Right kidney (tissue), 1 donor: Measurements from ENCODE around the gene TMOD3.

ENCODE experiments used
- DNase-seq: peaks from one replicate; pipeline ENCODE4 v3.0.0-alpha.2; 2016

The TMOD3 gene

GRCh38 chr15:51908316-51908715 is 78.9 kb downstream of the TMOD3 start:
- DNase-seq = no peak

DNA sequence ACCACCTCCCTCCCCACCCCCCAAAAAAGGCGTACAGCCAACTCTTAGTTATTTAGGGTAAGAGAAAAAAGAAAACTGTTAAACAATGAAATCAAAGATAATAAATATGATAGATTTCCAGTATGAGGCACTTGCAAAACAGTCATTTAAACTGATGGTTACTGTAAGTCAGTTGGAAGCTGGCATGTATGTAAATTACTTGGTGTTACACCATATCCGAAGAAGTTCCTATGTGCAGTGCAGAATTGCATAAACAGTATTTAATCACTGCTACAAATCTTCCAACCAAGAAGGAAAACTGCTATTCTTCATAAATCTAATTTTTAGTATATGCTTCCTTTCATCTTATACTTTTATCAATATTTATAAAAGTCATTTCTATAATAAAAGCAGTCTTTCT is 80.1 kb downstream of the TMOD3 start:
- no peak for DNase-seq

- DNase-seq = no peak
Observed at GRCh38 chr15:51912528-51912927, 83.1 kb downstream of the TMOD3 start.

DNA sequence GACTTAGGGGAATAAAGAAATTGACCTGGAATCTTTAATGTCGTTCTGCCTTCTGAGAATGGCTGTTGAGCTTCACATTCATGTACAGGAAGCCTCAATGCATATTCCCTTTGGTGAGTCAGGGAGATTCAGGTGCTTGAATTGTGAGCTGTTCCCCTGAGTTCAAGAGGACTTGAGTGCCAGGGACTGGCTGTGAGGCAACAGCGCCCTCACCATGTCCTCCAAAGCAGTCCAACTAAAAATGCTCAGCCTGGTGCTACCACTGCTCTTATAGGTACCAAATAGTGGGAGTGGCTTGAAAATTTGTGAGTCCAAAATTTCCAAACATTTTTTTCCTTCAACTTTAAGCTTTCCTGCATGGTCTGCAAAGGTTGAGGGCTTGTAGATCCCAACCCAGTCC is 88.0 kb downstream of the TMOD3 start:
- DNase-seq = no peak

- no peak for DNase-seq
Observed at GRCh38 chr15:51924156-51925068, 95.0 kb downstream of the TMOD3 start.

DNA sequence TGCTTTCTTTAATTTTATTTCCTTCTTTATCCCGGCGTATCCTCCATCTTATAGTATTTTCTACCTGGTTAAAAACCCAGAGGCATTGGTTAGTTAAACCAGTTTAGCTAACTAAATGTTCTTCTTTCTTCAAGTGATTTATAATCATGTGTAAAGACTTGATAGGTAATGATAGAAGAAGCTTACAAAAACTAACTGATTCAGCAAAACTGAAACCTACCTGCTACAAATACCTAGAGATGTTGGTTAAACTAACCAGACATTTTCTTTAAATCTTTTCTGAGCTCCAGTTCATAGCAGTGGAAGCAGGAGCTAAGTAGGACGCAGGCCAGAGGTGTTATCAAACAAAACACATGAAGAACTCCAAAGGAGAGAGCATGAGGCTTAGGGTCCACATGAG is 97.4 kb downstream of the TMOD3 start:
- DNase-seq = no peak

DNA sequence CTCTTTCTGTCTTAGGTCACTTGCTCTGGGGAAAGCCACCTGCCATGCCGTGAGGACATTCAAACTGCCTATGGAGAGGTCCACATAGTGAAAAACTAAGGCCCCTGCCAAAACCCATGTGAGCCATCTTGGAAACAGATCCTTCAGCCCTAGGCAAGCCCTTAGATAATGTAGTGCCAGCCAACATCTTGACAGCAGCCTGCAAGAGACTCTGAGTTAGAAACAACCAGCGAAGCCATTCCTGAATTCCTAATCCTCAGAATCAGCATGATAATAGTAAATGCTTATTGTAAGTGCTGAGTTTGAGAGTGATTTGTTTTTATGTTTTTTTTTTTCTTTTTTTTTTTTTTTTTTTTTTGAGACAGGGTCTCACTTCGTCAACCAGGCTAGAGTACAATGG is 101.6 kb downstream of the TMOD3 start:
- DNase-seq = no peak

DNA sequence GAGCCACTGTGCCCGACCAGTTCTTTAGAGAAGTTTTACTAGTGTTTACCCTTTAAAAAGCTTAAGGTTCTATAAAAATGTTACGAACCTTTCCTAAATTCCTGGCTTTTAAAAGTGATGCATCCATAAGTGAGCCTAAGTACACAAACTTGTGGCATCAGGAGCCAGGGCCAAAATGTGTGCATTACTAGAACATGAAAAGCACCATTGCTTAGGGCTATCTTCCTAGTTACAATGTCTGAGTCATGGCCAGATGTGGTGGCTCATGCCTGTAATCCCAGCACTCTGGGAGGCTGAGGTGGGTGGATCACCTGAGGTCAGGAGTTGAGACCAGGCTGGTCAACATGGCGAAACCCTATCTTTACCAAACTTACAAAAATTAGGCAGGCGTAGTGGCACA is 102.2 kb downstream of the TMOD3 start:
- no peak for DNase-seq

DNA sequence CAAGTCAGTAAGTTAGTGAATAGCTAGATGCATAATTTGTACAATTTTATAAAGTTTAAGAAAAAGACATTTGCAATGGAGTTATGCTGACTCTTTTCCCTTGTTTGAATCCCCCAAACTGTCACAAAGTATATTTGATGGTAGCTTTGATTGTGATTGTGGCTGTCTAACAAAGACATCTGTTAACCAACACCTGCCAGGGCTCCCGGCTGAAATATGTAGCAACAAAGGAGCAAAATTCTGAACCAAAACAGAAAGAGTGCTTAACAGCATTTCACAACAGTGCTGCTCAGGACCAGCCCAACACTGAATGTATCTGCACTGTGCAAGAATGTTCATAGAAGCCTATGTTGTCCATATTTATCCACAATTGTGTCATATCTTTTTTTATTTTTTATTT is 102.7 kb downstream of the TMOD3 start:
- no peak for DNase-seq

GRCh38 chr15:51935466-51936104 is 106.1 kb downstream of the TMOD3 start:
- DNase-seq = no peak

GRCh38 chr15:51936105-51936478 is 106.6 kb downstream of the TMOD3 start:
- no peak for DNase-seq

- no peak for DNase-seq
Observed at GRCh38 chr15:51938286-51938685, 108.8 kb downstream of the TMOD3 start.

- no peak for DNase-seq
Observed at GRCh38 chr15:51939216-51939615, 109.8 kb downstream of the TMOD3 start.

GRCh38 chr15:51947124-51947523 is 117.7 kb downstream of the TMOD3 start:
- no peak for DNase-seq

DNA sequence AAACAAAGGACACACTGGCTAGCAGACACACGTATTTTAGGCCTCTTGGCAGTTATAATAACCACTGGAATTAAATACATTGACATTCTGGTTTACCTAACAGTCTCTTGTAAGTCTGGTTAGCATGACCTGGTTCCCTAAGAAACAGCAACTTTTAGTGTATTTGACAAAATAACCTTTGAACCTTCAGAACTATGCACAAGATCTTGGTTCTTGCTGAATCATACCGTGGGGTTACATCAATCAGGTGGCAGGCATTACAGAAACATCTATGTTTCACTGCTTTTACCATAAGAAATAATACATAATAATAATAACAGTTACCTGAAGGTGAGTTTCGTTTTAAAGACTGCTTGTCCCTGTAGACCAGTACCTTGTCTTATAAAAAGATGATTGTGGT is 123.4 kb downstream of the TMOD3 start:
- no peak for DNase-seq

DNA sequence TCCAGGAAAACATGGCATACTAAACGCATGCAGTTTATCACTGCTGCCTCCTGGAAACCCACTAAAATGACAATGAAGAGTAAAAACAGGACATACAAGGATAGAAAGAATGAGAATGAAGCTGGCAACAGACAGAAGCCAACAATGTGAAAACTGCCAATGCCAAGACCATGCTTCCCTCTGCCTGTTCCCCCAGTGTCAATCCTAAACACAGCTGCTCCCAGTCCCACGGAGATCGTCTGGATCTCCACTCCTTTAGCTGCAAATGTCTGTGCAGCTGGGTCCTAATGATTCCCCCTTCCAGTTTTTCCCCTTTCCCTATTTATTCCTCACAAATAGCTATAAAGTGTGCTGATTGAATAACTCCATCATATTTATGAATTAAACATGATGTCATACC is 126.1 kb downstream of the TMOD3 start:
- no peak for DNase-seq
